Measurements from ENCODE around the gene IFT80.
"Not testable (repeated sequence)": the region's sequence is repeated elsewhere in the genome, so short reads cannot be mapped to it uniquely, and the experiment has no call there.

Gene IFT80

GRCh38 chr3:160257606-160258005, 141.4 kb downstream of the IFT80 start:
- no peak for DNase-seq

GRCh38 chr3:160253298-160253697, 145.7 kb downstream of the IFT80 start:
- no peak for DNase-seq

- DNase-seq: no peak
Measured at GRCh38 chr3:160247766-160248165, 151.3 kb downstream of the IFT80 start.

DNA sequence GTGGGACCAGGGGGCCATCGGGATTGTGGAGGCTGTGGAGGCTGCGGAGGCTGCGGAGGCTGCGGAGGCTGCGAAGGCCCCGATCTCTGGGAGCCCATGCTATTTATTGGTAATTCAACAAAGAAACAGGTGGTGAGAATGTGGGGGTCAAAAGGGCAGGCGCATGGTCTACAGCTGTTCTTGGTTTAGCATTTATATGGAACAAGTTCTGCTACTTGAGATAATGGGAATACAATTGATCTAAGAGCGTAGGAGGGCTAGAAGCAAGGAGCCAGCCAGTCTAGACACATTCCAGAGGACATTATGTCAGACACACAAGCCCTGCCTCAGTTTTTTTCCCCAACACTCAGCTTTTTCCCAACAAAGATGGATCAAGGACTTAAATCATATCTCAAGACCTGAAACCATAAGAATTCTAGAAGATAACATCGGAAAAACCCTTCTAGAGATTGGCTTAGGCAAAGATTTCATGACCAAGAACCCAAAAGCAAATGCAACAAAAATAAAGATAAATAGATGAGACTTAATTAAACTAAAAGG, 153.7 kb downstream of the IFT80 start:
- no peak for DNase-seq

- not testable (repeated sequence) for DNase-seq
Measured at GRCh38 chr3:160240719-160241118, 158.3 kb downstream of the IFT80 start.

GRCh38 chr3:160232014-160232413, 167.0 kb downstream of the IFT80 start:
- no peak for DNase-seq

GRCh38 chr3:160227419-160227818, 171.6 kb downstream of the IFT80 start:
- no peak for DNase-seq

- DNase-seq: peak; percentile 60
Measured at GRCh38 chr3:160226026-160226907, 172.8 kb downstream of the IFT80 start.

- peak; percentile 79 for DNase-seq
Measured at GRCh38 chr3:160225176-160226025, 173.6 kb downstream of the IFT80 start, which contains the start of gene C3orf80. Gene C3orf80 (plus strand): TSS chr3:160225422. CDS start chr3:160225636, 214 bp downstream.

- no peak for DNase-seq
Measured at GRCh38 chr3:160224811-160225175, 174.2 kb downstream of the IFT80 start.

DNA sequence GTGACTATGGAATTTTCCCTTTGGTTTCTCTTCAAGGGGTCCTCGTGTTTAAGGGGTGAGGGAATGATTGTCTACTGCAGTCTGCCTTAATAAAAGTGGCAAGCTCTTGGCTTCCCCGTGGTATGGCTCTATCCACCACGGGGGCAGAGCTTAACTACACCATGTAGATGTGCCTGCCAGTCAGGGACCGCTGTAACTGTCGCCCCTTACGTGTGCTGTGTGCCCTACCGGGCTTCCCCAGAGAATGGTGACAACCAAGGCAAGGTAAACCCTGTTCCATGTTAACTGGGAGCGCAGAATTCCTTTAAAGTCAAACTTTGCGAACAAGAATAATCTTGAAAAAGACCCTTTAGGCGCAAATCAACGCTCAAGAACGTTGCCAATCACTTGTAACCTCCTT, 174.8 kb downstream of the IFT80 start:
- DNase-seq: no peak

GRCh38 chr3:160221019-160221418, 178.0 kb downstream of the IFT80 start:
- no peak for DNase-seq

DNA sequence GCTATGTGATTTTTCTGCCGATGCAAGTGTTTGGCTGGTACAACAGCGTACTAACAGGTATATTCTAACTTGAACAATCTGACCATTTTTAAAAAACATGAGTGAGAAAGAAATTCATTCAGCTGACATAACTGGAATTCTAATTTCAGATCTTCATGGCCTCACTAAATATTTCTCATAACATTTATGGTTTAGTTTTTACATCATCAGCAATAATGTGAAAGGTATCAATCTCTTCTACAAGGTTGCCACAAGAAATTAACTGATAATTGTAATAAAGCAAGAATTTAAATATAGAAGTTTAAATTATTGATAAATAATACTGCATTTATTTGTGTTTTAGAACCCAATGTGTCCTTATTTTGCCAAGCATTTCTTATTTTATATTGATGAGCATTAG, 179.0 kb downstream of the IFT80 start:
- DNase-seq: no peak

DNA sequence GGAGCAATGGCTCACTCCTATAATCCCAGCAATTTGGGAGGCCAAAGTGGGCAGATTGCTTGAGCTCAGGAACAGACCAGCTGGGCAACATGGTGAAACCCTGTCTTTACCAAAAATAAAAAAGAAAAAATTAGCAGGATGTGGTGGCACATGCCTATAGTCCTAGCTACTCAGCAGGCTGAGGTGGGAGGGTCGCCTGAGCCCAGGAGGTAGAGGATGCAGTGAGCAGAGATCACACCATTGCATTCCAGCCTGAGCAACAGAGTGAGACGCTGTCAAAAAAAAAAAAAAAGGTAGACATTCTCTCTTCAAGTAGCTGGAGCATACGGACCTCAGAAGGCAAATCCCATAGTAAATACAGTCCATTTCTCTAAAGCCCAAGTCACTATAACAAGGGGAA, 180.9 kb downstream of the IFT80 start:
- DNase-seq: no peak

DNA sequence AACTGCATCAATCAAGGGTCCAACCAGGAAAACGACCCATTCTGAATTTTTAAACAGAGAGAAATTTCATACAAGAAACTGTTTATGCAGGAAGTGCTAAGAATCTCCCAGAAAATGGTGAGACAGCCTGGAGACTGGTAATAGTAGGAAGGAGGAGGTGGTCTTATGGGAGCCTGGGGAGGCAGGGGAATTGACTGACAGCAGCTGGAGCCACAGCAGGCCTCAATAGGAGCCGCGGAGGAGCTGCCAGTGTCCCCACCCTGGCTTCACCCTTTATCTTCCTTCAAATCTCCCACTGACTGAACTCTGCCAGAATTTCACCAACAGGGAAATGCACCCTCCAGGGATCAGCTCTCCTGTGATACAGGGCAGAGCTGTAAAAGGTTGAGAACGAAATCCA, 181.3 kb downstream of the IFT80 start:
- no peak for DNase-seq

GRCh38 chr3:160213191-160213590, 185.8 kb downstream of the IFT80 start:
- no peak for DNase-seq

DNA sequence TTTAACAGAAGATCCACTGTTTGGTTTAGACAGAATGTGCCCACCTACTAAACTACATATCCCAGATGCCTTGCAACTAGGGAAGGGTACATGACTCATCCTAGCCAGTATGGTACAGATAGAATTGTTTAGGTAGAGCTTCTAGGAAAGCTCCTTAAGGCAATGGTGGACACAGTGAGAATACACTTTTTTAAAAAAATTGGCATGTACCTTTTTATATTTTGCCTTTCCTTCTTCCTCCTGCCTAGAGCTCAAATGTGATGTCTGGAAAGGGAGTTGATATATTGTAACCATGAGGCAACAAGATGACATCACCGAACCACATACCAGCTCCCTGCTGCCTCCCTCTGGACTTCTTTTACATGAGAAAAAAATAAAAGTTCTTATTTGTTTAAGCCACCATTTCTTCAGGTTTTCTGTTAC, 188.2 kb downstream of the IFT80 start:
- no peak for DNase-seq

DNA sequence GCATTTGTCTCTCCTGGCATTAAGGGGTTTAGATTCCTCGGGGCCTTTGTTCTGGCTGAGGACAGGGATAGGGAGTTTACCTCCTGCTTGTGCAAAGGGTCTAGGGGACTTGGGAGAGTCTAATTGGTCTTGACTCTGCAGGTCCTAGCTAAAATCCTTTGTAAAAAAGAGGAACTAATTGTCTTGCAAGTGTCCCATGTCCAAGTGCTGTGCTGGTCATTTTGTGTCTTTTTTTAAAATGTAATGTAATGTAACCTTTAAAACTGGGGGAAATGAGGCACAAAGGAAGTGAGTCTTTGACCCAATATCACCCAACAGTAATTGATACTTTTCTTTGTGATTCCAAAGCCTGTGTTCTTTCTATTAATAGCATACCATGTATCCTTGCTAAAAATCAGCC, 188.7 kb downstream of the IFT80 start:
- no peak for DNase-seq

Data from NCI-H1105 treated with DMSO at 0.1 percent for 48 hours (cell line).